GM23338 (cell line): ENCODE results near the gene USP10. TPM values are rescaled to one million over a fixed set of nuclear protein-coding genes. Genes with fewer than 3 reads are reported as not detected.

Experiments
- ATAC-seq: fragments of 200-7000 bp; cut with Tn5 transposase; 3 replicates; pipeline ENCODE4 v1.9.1; 2020
- DNase-seq: peaks from one replicate; pipeline ENCODE4 v3.0.0-alpha.2; 2015; ENCODE audit warnings: low spot score
- H2AFZ ChIP-seq: fragments of 200-600 bp; sonication (generic); 2 replicates; pipeline ENCODE4 v1.8.0; 2016; ENCODE audit warnings: antibody characterized with exemption, mild to moderate bottlenecking, moderate library complexity
- H3F3A ChIP-seq: fragments of 200-600 bp; sonication (generic); replicated peaks from 2 replicates; pipeline ENCODE4 v1.8.0; 2017; ENCODE audit warnings: antibody characterized with exemption, mixed run types, low read depth
- H3K27ac ChIP-seq: fragments of 200-600 bp; sonication (generic); 2 replicates; pipeline ENCODE4 v1.6.1; 2016; ENCODE audit warnings: low read depth
- H3K27me3 ChIP-seq: fragments of 200-600 bp; sonication (generic); 2 replicates; pipeline ENCODE4 v1.8.0; 2016; ENCODE audit warnings: mild to moderate bottlenecking, mixed run types, moderate library complexity; ENCODE audit not compliant: insufficient read depth
- H3K36me3 ChIP-seq: fragments of 200-600 bp; sonication (generic); 2 replicates; pipeline ENCODE4 v1.8.0; 2016; ENCODE audit warnings: mild to moderate bottlenecking; ENCODE audit not compliant: insufficient read depth
- H3K4me1 ChIP-seq: fragments of 200-600 bp; sonication (generic); 2 replicates; pipeline ENCODE4 v1.8.0; 2016; ENCODE audit warnings: mild to moderate bottlenecking, moderate library complexity; ENCODE audit not compliant: insufficient read depth
- H3K4me2 ChIP-seq: fragments of 200-600 bp; sonication (generic); 2 replicates; pipeline ENCODE4 v1.7.1; 2017; ENCODE audit warnings: mixed run types
- H3K4me3 ChIP-seq: fragments of 200-600 bp; sonication (generic); 2 replicates; pipeline ENCODE4 v1.6.1; 2016; ENCODE audit warnings: mixed run types
- H3K79me2 ChIP-seq: fragments of 200-600 bp; sonication (generic); replicated peaks from 2 replicates; pipeline ENCODE4 v1.8.0; 2017; ENCODE audit warnings: mild to moderate bottlenecking; ENCODE audit not compliant: insufficient read depth
- H3K9me2 ChIP-seq: fragments of 200-600 bp; sonication (generic); 2 replicates; pipeline ENCODE4 v1.8.0; 2017; ENCODE audit not compliant: insufficient read depth
- H4K20me1 ChIP-seq: fragments of 200-600 bp; sonication (generic); replicated peaks from 2 replicates; pipeline ENCODE4 v1.8.0; 2017; ENCODE audit warnings: mild to moderate bottlenecking; ENCODE audit not compliant: insufficient read depth
- H3K27ac Mint-ChIP-seq: 2 replicates; pipeline ENCODE4 v1.8.0; 2020; ENCODE audit warnings: inconsistent platforms, mild to moderate bottlenecking, moderate library complexity, mixed read lengths
- H3K27me3 Mint-ChIP-seq: 3 replicates; pipeline ENCODE4 v1.8.0; 2022; ENCODE audit warnings: low read depth, mild to moderate bottlenecking, moderate library complexity, mixed read lengths, inconsistent platforms; ENCODE audit not compliant: insufficient read depth, poor library complexity
- H3K36me3 Mint-ChIP-seq: 3 replicates; pipeline ENCODE4 v1.8.0; 2021; ENCODE audit warnings: low read depth, mild to moderate bottlenecking, inconsistent platforms, moderate library complexity, mixed read lengths
- H3K4me1 Mint-ChIP-seq: 3 replicates; pipeline ENCODE4 v1.8.0; 2020; ENCODE audit warnings: mild to moderate bottlenecking, inconsistent platforms, mixed read lengths
- H3K4me3 Mint-ChIP-seq: 3 replicates; pipeline ENCODE4 v1.8.0; 2021; ENCODE audit warnings: moderate library complexity, mild to moderate bottlenecking, inconsistent platforms, mixed read lengths
- H3K9me3 Mint-ChIP-seq: 3 replicates; pipeline ENCODE4 v1.8.0; 2020; ENCODE audit warnings: moderate library complexity, mild to moderate bottlenecking, inconsistent platforms, mixed read lengths
- CREB1 ChIP-seq: fragments of 250-450 bp; sonication (Bioruptor Pico); IDR thresholded peaks from 2 replicates; pipeline ENCODE4 v1.5.0; 2020; ENCODE audit warnings: low read depth, mild to moderate bottlenecking, moderate library complexity
- CTCF ChIP-seq, 2 experiments: fragments of 200-600 bp in 1 of 2; sonication (generic) in 1 of 2; conservative IDR thresholded peaks; 2 replicates each; pipeline versions ENCODE4 v1.5.1 to v1.6.1; 2016 to 2017; ENCODE audit warnings: antibody characterized with exemption in 2 of 2, low read depth in 2 of 2, mild to moderate bottlenecking in 2 of 2, moderate library complexity in 1 of 2
- ETS1 ChIP-seq: IDR thresholded peaks from 2 replicates; pipeline ENCODE4 v1.6.1; 2016; ENCODE audit warnings: antibody characterized with exemption
- EZH2 ChIP-seq: fragments of 200-600 bp; sonication (generic); IDR thresholded peaks from one replicate; pipeline ENCODE4 v1.8.0; 2017; ENCODE audit warnings: antibody characterized with exemption, mild to moderate bottlenecking, low read depth; ENCODE audit not compliant: unreplicated experiment
- EZH2phosphoT487 ChIP-seq: fragments of 200-600 bp; sonication (generic); IDR thresholded peaks from one replicate; pipeline ENCODE4 v1.8.1; 2018; ENCODE audit warnings: antibody characterized with exemption; ENCODE audit not compliant: unreplicated experiment
- JUNB ChIP-seq: IDR thresholded peaks from one replicate; pipeline ENCODE4 v1.6.1; 2016; ENCODE audit warnings: antibody characterized with exemption; ENCODE audit not compliant: unreplicated experiment
- NANOG ChIP-seq: IDR thresholded peaks from 2 replicates; pipeline ENCODE4 v1.6.1; 2016; ENCODE audit warnings: antibody characterized with exemption, borderline replicate concordance
- POLR2AphosphoS5 ChIP-seq: IDR thresholded peaks from 2 replicates; pipeline ENCODE4 v1.6.1; 2016; ENCODE audit warnings: antibody characterized with exemption, low read depth
- REST ChIP-seq: IDR thresholded peaks from one replicate; pipeline ENCODE4 v1.6.1; 2018; ENCODE audit warnings: antibody characterized with exemption; ENCODE audit not compliant: unreplicated experiment
- STAT1 ChIP-seq: IDR thresholded peaks from one replicate; pipeline ENCODE4 v1.6.1; 2016; ENCODE audit warnings: antibody characterized with exemption; ENCODE audit not compliant: unreplicated experiment
- ZNF114 ChIP-seq: fragments of 250-450 bp; sonication (Bioruptor Pico); IDR thresholded peaks from 2 replicates; pipeline ENCODE4 v1.5.0; 2020; ENCODE audit warnings: mild to moderate bottlenecking, moderate library complexity
- ZNF331 ChIP-seq: fragments of 250-450 bp; sonication (Bioruptor Pico); IDR thresholded peaks from 2 replicates; pipeline ENCODE4 v1.5.0; 2020; ENCODE audit warnings: low read depth, mild to moderate bottlenecking, moderate library complexity
- ZNF462 ChIP-seq: fragments of 250-450 bp; sonication (Bioruptor Pico); IDR thresholded peaks from 2 replicates; pipeline ENCODE4 v1.5.0; 2020; ENCODE audit warnings: mild to moderate bottlenecking, moderate library complexity
- polyA plus RNA-seq: library from polyadenylated mRNA; unstranded; fragments of >200 nt; fragmentation: Nextera tagmentation; extraction: Ambion mirVana; gene quantifications from 2 replicates; pipeline ENCODE4 v1.2.1, GENCODE V29; 2016
- total RNA-seq: library from RNA; depleted of rRNA; stranded (reverse); fragments of >200 nt; shearing (Covaris generic); gene quantifications from 2 replicates; pipeline ENCODE4 v1.2.3, GENCODE V29; 2014

Gene USP10
- total and polyA plus RNA-seq, 2 experiments from 2014 or later: 158 to 194 TPM

GRCh38 chr16:84703681-84704080, 3.9 kb downstream of the USP10 start:
- no peaks in the 10 kb centered on the region for H3K27me3 ChIP-seq
- H3K27me3 Mint-ChIP-seq: peaks cover 10% of the 10 kb centered on the region
- TF ChIP-seq STAT1: no peak
- no peak for TF ChIP-seq ZNF114 (CRISPR knock-in tag)
- no peak for TF ChIP-seq ZNF462 (CRISPR knock-in tag)
- TF ChIP-seq JUNB: no peak
- TF ChIP-seq EZH2: no peak
- TF ChIP-seq CREB1: no peak
- TF ChIP-seq ETS1: no peak
- no peak for TF ChIP-seq REST
- no peak for TF ChIP-seq POLR2AphosphoS5
- TF ChIP-seq NANOG: no peak
- no peak for TF ChIP-seq ZNF331
- TF ChIP-seq CTCF (conservative IDR thresholded peaks at IDR 0.05; ENCODE audit: low read depth in 2 of 2): no peak
- TF ChIP-seq EZH2phosphoT487: no peak
- peaks cover 78% of the 10 kb centered on the region for H4K20me1 ChIP-seq
- H3K4me1 Mint-ChIP-seq: peaks cover 47% of the 10 kb centered on the region
- H3K9me2 ChIP-seq: no peaks in the 10 kb centered on the region
- H2AFZ ChIP-seq: no peak overlapping the region
- H3K79me2 ChIP-seq: peaks cover 86% of the 10 kb centered on the region
- H3K4me2 ChIP-seq: peak overlapping the region; percentile 4; the same call in 1 of the 2 replicates
- peaks cover 47% of the 10 kb centered on the region for H3K4me1 ChIP-seq
- ATAC-seq (no peak), DNase-seq (no peak)
- no peak overlapping the region for H3K4me3 ChIP-seq
- no peaks in the 10 kb centered on the region for H3F3A ChIP-seq
- peaks cover 6% of the 10 kb centered on the region; the same call in 2 of the 3 replicates for H3K36me3 Mint-ChIP-seq
- no peaks in the 10 kb centered on the region for H3K36me3 ChIP-seq
- no peak overlapping the region; the same call in 1 of the 2 replicates for H3K27ac Mint-ChIP-seq
- H3K9me3 Mint-ChIP-seq: no peaks in the 10 kb centered on the region; the same call in 2 of the 3 replicates
- H3K27ac ChIP-seq: no peak overlapping the region
- H3K4me3 Mint-ChIP-seq: no peak overlapping the region
